Lung (tissue), 12 donors: ENCODE measurements around the gene CSNK1A1. TPM values are rescaled to one million over a fixed set of nuclear protein-coding genes. Genes with fewer than 3 reads are reported as not detected.
"Not testable (repeated sequence)": the region's sequence is repeated elsewhere in the genome, so short reads cannot be mapped to it uniquely, and the experiment has no call there.

Experiments used
- ATAC-seq: fragments of 200-7000 bp; cut with Tn5 transposase; one replicate; pipeline ENCODE4 v1.9.1; 2020; ENCODE audit warnings: moderate number of reproducible peaks; ENCODE audit not compliant: insufficient read depth, low FRiP score
- DNase-seq, 3 donors: peaks; one replicate each; pipeline ENCODE4 v3.0.0-alpha.2; 2013 to 2017
- H3K27ac ChIP-seq, 2 donors: one replicate each; pipeline ENCODE4 v1.5.1; 2013; ENCODE audit warnings: mild to moderate bottlenecking in 2 of 2, moderate library complexity in 2 of 2, control low read depth in 1 of 2, inconsistent platforms in 1 of 2, low read depth in 1 of 2, low read length in 1 of 2
- H3K27me3 ChIP-seq, 3 donors: one replicate each; pipeline ENCODE4 v1.5.1; 2013; ENCODE audit warnings: low read length in 2 of 3; ENCODE audit not compliant: control insufficient read depth in 3 of 3, insufficient read depth in 3 of 3
- H3K36me3 ChIP-seq, 4 donors: one replicate each; pipeline ENCODE4 v1.5.1; 2013; ENCODE audit warnings: low read length in 4 of 4, mild to moderate bottlenecking in 1 of 4, moderate library complexity in 1 of 4; ENCODE audit not compliant: control insufficient read depth in 4 of 4, insufficient read depth in 4 of 4
- H3K4me1 ChIP-seq, 5 donors: one replicate each; pipeline ENCODE4 v1.5.1; 2013; ENCODE audit warnings: low read length in 5 of 5, mild to moderate bottlenecking in 2 of 5, moderate library complexity in 1 of 5; ENCODE audit not compliant: control insufficient read depth in 5 of 5, insufficient read depth in 5 of 5
- H3K4me3 ChIP-seq: one replicate; pipeline ENCODE4 v1.5.1; 2013; ENCODE audit warnings: mild to moderate bottlenecking, control low read depth, moderate library complexity
- H3K9ac ChIP-seq, 2 donors: one replicate each; pipeline ENCODE4 v1.5.1; 2013; ENCODE audit warnings: low read length in 2 of 2, control low read depth in 1 of 2; ENCODE audit not compliant: insufficient read depth in 1 of 2
- H3K9me3 ChIP-seq, 4 donors: one replicate each; pipeline ENCODE4 v1.5.1; 2013; ENCODE audit warnings: low read length in 3 of 4, mild to moderate bottlenecking in 1 of 4, moderate library complexity in 1 of 4; ENCODE audit not compliant: control insufficient read depth in 4 of 4, insufficient read depth in 3 of 4
- CTCF ChIP-seq: IDR thresholded peaks from 2 replicates; pipeline ENCODE4 v1.5.1; 2012; ENCODE audit warnings: mild to moderate bottlenecking; ENCODE audit errors: control extremely low read depth, extremely low read depth
- WGBS, 2 donors: extraction: QIAGEN DNeasy Blood & Tissue Kit; methylation state at CpG; one replicate each; pipeline ENCODE4 v1.1.7; 2013; 5-methylcytosine and 5-hydroxymethylcytosine counted together
- polyA plus RNA-seq, 2 donors: library from polyadenylated mRNA; stranded (reverse); fragments of 200-250 nt; gene quantifications; one replicate each; pipeline ENCODE4 v1.2.1, GENCODE V29; 2013
- total RNA-seq, 2 donors: library from RNA; depleted of rRNA in 1 of 2; stranded (reverse); fragments of >200 nt in 1 of 2; gene quantifications; one replicate each; pipeline ENCODE4 v1.2.1, GENCODE V29; 2014 to 2021
- donor health status: control.
- donor health status: control.
- donor health status: Bipolar disorder and iron deficiency.
- donor health status: healthy.
- donor health status: DM: yes; HTN: yes; CAD: no.

Gene CSNK1A1
- total and polyA plus RNA-seq, 4 donors, result 48.6 to 299 (median 193) TPM

- peak; percentile 37 to 87 (median 85) for DNase-seq
These were observed 13.4 kb upstream of the CSNK1A1 start for GRCh38 chr5:149564542-149565140.

GRCh38 chr5:149563466-149563865, 12.2 kb upstream of the CSNK1A1 start:
- TF ChIP-seq CTCF, result no peak
- peak overlapping the region in 1 of 2 donors; percentile 92 for H3K27ac ChIP-seq
- H3K27me3 ChIP-seq, result no peaks in the 10 kb centered on the region
- no peaks in the 10 kb centered on the region for H3K9me3 ChIP-seq
- peak overlapping the region in 1 of 2 donors; percentile 50 for H3K9ac ChIP-seq
- WGBS, 2 donors, result 63 to 74% methylated on average over 2 of the region's 2 CpGs
- H3K36me3 ChIP-seq, result no peaks in the 10 kb centered on the region
- peaks cover 3 to 32% (median 19%) of the 10 kb centered on the region in 5 donors for H3K4me1 ChIP-seq
- DNase-seq (no peak), ATAC-seq (no peak)
- H3K4me3 ChIP-seq, result no peak overlapping the region

More at GRCh38 chr5:149564542-149565140, 13.4 kb upstream of the CSNK1A1 start:
- WGBS, 2 donors, result 49 to 55% methylated on average over 15 of the region's 15 CpGs
- H3K36me3 ChIP-seq, H3K27ac ChIP-seq, H3K4me3 ChIP-seq, H3K9me3 ChIP-seq, H3K9ac ChIP-seq, H3K27me3 ChIP-seq: not testable (repeated sequence)
- H3K4me1 ChIP-seq, result peaks cover 3 to 29% (median 19%) of the 10 kb centered on the region in 5 donors
- TF ChIP-seq CTCF, result peak; percentile 81
- peak; percentile 90 for ATAC-seq

- no peak for TF ChIP-seq CTCF
- H3K9me3 ChIP-seq, result no peaks in the 10 kb centered on the region
- H3K27me3 ChIP-seq, result no peaks in the 10 kb centered on the region
- ATAC-seq, result peak; percentile 87
- H3K36me3 ChIP-seq, result no peaks in the 10 kb centered on the region
- peak overlapping the region; percentile 79 to 92 for H3K27ac ChIP-seq
- no peak overlapping the region for H3K4me3 ChIP-seq
- peaks cover 3 to 32% (median 19%) of the 10 kb centered on the region in 5 donors for H3K4me1 ChIP-seq
- peak in 2 of 3 donors; percentile 83 to 89 for DNase-seq
- 46 to 65% methylated on average over 2 of the region's 2 CpGs for WGBS, 2 donors
- peak overlapping the region in 1 of 2 donors; percentile 75 for H3K9ac ChIP-seq
These were observed 10.6 kb upstream of the CSNK1A1 start for GRCh38 chr5:149561848-149562247.
